Tibial nerve (tissue), 4 donors: ENCODE measurements around the gene RIIAD1. TPM values are rescaled to one million over a fixed set of nuclear protein-coding genes. Genes with fewer than 3 reads are reported as not detected.

ENCODE experiments used
- DNase-seq, 2 donors: peaks; one replicate each; pipeline ENCODE4 v3.0.0-alpha.2; 2019; ENCODE audit warnings: low spot score in 2 of 2
- H3K27ac ChIP-seq, 4 donors: fragments of 200-600 bp; sonication (generic) in 3 of 4; one replicate each; pipeline ENCODE4 v1.5.1; 2017 to 2019; ENCODE audit warnings: mild to moderate bottlenecking in 1 of 4
- H3K27me3 ChIP-seq, 2 donors: fragments of 200-600 bp; sonication (generic) in 1 of 2; one replicate each; pipeline versions ENCODE4 v1.5.1 to v1.6.0; 2017 to 2019
- H3K36me3 ChIP-seq, 3 donors: fragments of 200-600 bp; sonication (generic); one replicate each; pipeline ENCODE4 v1.5.1; 2018 to 2019
- H3K4me1 ChIP-seq, 4 donors: fragments of 200-600 bp; sonication (generic) in 3 of 4; one replicate each; pipeline ENCODE4 v1.5.1; 2017 to 2019
- H3K4me3 ChIP-seq, 4 donors: fragments of 200-600 bp; sonication (generic) in 3 of 4; one replicate each; pipeline ENCODE4 v1.5.1; 2017 to 2019; ENCODE audit warnings: mild to moderate bottlenecking in 1 of 4, moderate library complexity in 1 of 4
- H3K9me3 ChIP-seq, 4 donors: fragments of 200-600 bp; sonication (generic) in 3 of 4; one replicate each; pipeline ENCODE4 v1.5.1; 2017 to 2019
- EP300 ChIP-seq, 2 donors: sonication (generic); formaldehyde crosslinking; IDR thresholded peaks; one replicate each; pipeline ENCODE4 v1.6.1; 2017; ENCODE audit warnings: antibody characterized with exemption in 2 of 2, mild to moderate bottlenecking in 1 of 2
- POLR2A ChIP-seq, 2 donors: fragments of 450-650 bp; IDR thresholded peaks; one replicate each; pipeline ENCODE4 v1.6.1; 2017; ENCODE audit warnings: antibody characterized with exemption in 2 of 2, mild to moderate bottlenecking in 2 of 2, moderate library complexity in 2 of 2
- WGBS, 2 donors: methylation state at CpG; one replicate each; pipeline ENCODE4 v1.1.5; 2018; 5-methylcytosine and 5-hydroxymethylcytosine counted together
- small RNA-seq: library from RNA; depleted of rRNA; stranded (forward); fragments of <200 nt; gene quantifications from one replicate; pipeline ENCODE3, GENCODE V24; 2016
- total RNA-seq, 4 donors: library from RNA; depleted of rRNA; stranded (reverse); fragments of >200 nt; gene quantifications; one replicate each; pipeline ENCODE4 v1.1.0, GENCODE V29; 2016
- TF ChIP-seq, protein P1 (sequence below), 5 experiments: fragments of 200-600 bp in 3 of 5; fragments of 450-650 bp in 2 of 5; sonication (generic) in 3 of 5; IDR thresholded peaks; one replicate each; pipeline ENCODE4 v1.5.1; 2016 to 2019; ENCODE audit warnings: antibody characterized with exemption in 5 of 5, mild to moderate bottlenecking in 3 of 5, moderate library complexity in 2 of 5

The RIIAD1 gene
- total RNA-seq, 4 donors from 2014 or later, result not detected

DNA sequence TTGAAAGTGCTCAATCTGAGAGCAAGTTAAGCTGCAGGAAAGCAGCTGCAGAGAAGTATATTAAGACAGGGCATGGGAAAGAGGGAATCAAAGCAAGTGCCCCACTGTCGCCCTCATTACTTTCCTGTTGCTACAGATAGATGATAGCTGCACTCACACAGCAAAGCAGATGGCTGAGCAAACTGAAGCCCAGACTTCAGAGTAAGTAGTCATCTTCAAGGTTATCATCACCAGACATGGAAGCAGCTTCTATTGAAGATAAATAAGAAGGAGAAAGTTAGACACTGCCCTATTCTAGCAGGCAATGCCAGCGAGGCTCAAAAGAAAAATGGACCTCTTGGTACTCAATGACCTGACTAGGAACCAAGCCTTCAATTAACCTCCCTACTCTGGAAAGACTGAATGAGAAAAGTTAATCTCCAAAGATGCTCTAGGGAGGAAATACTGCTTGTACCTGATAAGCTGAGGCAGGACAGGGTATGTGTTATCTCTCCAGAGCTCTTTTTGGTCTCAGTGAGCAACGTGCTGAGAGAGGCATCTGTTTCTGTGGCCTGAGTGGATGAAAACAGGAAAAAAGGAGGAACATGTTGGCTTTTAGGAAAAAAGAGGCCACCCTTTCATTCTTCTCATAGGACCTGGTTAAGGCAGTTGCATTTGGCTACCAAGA is 53.1 kb downstream of the RIIAD1 start:
- Histone ChIP-seq H3K4me3 (no peak overlapping the region), H3K9me3 (no peaks in the 10 kb centered on the region), H3K27me3 (no peaks in the 10 kb centered on the region), H3K4me1 (no peaks in the 10 kb centered on the region), H3K27ac (no peak overlapping the region), H3K36me3 (peaks cover 0 to 75% (median 2%) of the 10 kb centered on the region in 3 donors)
- WGBS, 2 donors, result 74 to 81% methylated on average over 3 of the region's 3 CpGs
- TF ChIP-seq, protein P1, sequence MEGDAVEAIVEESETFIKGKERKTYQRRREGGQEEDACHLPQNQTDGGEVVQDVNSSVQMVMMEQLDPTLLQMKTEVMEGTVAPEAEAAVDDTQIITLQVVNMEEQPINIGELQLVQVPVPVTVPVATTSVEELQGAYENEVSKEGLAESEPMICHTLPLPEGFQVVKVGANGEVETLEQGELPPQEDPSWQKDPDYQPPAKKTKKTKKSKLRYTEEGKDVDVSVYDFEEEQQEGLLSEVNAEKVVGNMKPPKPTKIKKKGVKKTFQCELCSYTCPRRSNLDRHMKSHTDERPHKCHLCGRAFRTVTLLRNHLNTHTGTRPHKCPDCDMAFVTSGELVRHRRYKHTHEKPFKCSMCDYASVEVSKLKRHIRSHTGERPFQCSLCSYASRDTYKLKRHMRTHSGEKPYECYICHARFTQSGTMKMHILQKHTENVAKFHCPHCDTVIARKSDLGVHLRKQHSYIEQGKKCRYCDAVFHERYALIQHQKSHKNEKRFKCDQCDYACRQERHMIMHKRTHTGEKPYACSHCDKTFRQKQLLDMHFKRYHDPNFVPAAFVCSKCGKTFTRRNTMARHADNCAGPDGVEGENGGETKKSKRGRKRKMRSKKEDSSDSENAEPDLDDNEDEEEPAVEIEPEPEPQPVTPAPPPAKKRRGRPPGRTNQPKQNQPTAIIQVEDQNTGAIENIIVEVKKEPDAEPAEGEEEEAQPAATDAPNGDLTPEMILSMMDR (IDR thresholded peaks at IDR 0.05), result no peak
- TF ChIP-seq POLR2A (IDR thresholded peaks at IDR 0.05) (no peak), EP300 (IDR thresholded peaks at IDR 0.05) (no peak)
- no peak for DNase-seq

DNA sequence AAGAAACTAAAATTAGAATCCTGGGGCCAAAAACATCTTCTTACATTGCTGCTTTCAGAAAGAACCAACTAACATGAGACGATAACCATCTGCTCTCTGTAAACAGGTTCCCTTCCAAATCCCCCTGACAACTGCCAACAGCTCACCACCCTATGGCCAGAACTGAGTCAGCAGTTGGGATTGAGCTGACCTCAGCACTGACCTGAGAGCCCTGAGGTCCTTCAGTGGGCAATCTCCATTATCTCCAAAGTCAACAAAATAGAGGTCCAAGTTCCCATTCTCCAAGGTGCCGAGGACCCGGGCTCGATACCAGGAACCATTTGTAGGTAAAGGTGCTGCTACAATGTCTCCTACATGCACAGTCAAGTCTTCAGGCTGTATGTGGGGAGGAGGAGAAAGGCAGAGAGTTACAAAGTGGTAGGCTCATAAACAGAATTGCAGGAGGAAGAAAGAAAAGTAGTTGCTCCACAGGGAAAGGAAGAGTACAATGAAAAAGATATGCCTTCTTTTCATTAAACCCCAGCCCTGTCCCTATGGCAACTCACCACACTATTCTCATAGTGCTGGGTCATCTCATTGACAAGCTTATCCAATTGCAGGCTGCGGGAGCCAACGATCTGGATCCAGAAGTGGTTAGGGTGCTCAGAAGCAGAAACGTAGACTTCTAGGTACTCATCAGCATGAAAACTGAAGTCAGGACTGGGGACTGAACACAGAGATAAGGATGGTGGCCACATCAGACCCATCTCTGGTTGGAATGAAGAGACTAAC is 54.8 kb downstream of the RIIAD1 start:
- TF ChIP-seq, protein P1 (IDR thresholded peaks at IDR 0.05), result no peak
- TF ChIP-seq EP300 (IDR thresholded peaks at IDR 0.05), result no peak

DNA sequence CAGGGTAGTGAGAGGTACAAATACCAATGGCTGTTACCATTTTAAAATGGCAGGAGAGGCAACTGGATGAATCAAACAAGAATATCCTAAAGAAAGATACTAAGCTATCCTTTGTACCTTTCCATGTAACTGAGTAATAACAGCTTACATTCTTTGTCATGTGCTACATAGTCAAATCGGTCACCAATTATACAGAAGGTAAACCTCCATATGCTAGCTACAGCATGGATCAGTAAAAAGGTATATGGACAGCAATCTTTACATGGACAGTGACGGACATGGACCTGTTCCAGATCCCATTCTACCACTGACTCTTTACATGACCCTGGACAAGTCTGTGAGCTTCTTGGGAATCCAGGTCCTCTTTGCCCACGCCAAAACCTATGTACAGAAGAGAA is 55.3 kb downstream of the RIIAD1 start:
- 77 to 91% methylated on average over 3 of the region's 3 CpGs for whole genome bisulfite sequencing, 2 donors
- Histone ChIP-seq H3K27me3 (no peaks in the 10 kb centered on the region), H3K36me3 (peaks cover 0 to 95% (median 2%) of the 10 kb centered on the region in 3 donors)

More for the DNA sequence above, 54.8 kb downstream of the RIIAD1 start:
- Histone ChIP-seq H3K4me1 (no peaks in the 10 kb centered on the region), H3K36me3 (peaks cover 0 to 92% (median 2%) of the 10 kb centered on the region in 3 donors), H3K27me3 (no peaks in the 10 kb centered on the region), H3K4me3 (no peak overlapping the region), H3K9me3 (no peaks in the 10 kb centered on the region), H3K27ac (no peak overlapping the region)
- DNase-seq, result no peak
- WGBS, 2 donors, result 91 to 94% methylated on average over 7 of the region's 7 CpGs

DNA sequence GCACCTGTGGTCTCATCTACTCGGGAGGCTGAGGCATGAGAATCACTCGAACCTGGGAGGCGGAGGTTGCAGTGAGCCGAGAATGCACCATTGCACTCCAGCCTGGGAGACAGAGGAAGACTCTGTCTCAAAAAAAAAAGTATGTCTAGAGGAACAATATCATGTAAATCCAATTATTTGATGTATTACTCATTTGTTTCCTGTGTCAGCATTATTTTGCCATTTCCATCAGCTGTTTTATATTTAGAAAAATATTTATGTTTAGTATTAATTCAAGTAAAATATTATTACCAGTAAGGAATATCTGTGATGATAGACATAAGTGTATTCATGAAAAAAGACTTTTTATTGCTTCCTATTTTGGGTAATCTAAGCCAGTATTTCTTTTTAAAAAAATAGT is 56.0 kb downstream of the RIIAD1 start:
- DNase-seq, result no peak
- Histone ChIP-seq H3K36me3 (peaks cover 0 to 97% (median 4%) of the 10 kb centered on the region in 3 donors), H3K4me1 (no peaks in the 10 kb centered on the region), H3K4me3 (no peak overlapping the region), H3K27me3 (no peaks in the 10 kb centered on the region), H3K9me3 (no peaks in the 10 kb centered on the region), H3K27ac (no peak overlapping the region)
- WGBS, 2 donors, result 95 to 98% methylated on average over 4 of the region's 4 CpGs
- no peak for TF ChIP-seq EP300 (IDR thresholded peaks at IDR 0.05)
- no peak for TF ChIP-seq POLR2A (IDR thresholded peaks at IDR 0.05)
- TF ChIP-seq, protein P1 (IDR thresholded peaks at IDR 0.05), result no peak

More for the DNA sequence above, 55.3 kb downstream of the RIIAD1 start:
- TF ChIP-seq, protein P1 (IDR thresholded peaks at IDR 0.05), result no peak
- no peak for TF ChIP-seq POLR2A (IDR thresholded peaks at IDR 0.05)
- TF ChIP-seq EP300 (IDR thresholded peaks at IDR 0.05), result no peak
- Histone ChIP-seq H3K27ac (no peak overlapping the region), H3K9me3 (no peaks in the 10 kb centered on the region), H3K4me1 (no peaks in the 10 kb centered on the region), H3K4me3 (no peak overlapping the region)
- DNase-seq, result no peak

Small RNA genes lying within 50 kb of the gene (small RNA-seq; reads per million reads assigned to genes)
- not detected for gene RNU6-662P

Other genes with a start within 250 kb of the RIIAD1 start
- gene CGN, start 210.1 kb upstream of the RIIAD1 start, total RNA-seq, result 1 to 10 TPM in 3 of 4 donors, under 1 TPM in 1; 0.63 to 4.9 (median 2.0) TPM
- gene TUFT1, start 181.2 kb upstream of the RIIAD1 start, total RNA-seq, result 1 to 10 TPM; 3.3 to 8.1 (median 5.3) TPM
- 10 to 100 TPM; 35.7 to 44.6 (median 41.7) TPM for gene SNX27, start 109.5 kb upstream of the RIIAD1 start, total RNA-seq
- gene CELF3, start 4.7 kb upstream of the RIIAD1 start, total RNA-seq, result not detected
- gene MRPL9, start 42.0 kb downstream of the RIIAD1 start, total RNA-seq, result 10 to 100 TPM; 47.1 to 74.1 (median 58.7) TPM
- gene TDRKH, start 69.0 kb downstream of the RIIAD1 start, total RNA-seq, result 1 to 10 TPM; 2.2 to 8.0 (median 7.0) TPM
- not detected for gene LINGO4, start 83.9 kb downstream of the RIIAD1 start, total RNA-seq
- gene RORC, start 110.3 kb downstream of the RIIAD1 start, total RNA-seq, result under 1 TPM in 2 of 4 donors, not detected in 2; 0.21 to 0.90 TPM
- 1 to 10 TPM in 2 of 4 donors, not detected in 2; 2.2 to 3.9 TPM for gene C2CD4D, start 118.3 kb downstream of the RIIAD1 start, total RNA-seq
- gene THEM5, start 132.2 kb downstream of the RIIAD1 start, total RNA-seq, result not detected
- 10 to 100 TPM; 17.7 to 48.6 (median 32.3) TPM for gene THEM4, start 188.0 kb downstream of the RIIAD1 start, total RNA-seq